ENCODE data around the gene MOCS2. TPM values are rescaled to one million over a fixed set of nuclear protein-coding genes. Genes with fewer than 3 reads are reported as not detected.

Gene MOCS2
- polyA plus RNA-seq, 2 of the 4 experiments (the other 2 are of a cell fraction) = 47.7 to 75.3 TPM

DNA sequence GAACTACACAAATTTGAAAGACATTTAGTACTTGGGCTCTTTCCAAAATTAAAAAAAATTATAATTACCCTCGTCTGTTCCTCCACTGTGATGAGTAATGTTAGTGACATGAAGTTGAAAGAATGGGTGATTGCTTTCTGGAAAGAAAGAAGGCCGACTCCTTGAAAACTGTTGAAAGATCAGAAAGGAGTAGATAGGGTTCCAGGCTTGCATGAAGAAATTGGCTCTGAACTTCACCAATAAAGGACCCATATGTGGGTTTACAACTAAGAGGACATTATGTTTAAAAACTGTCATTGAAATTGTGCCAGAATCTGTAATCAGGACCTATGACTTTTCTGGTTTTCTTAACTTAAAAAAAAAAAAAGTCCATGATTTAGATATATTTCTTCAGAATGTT lies 20.7 kb upstream of the MOCS2 start:
- DNase-seq (ENCODE audit: low read depth in 1 of 2, low spot score in 1 of 2) (no peak), ATAC-seq (no peak), FAIRE-seq (no peak)
- no peak for TF ChIP-seq GATA3 (IDR thresholded peaks at IDR 0.05; ENCODE audit: borderline replicate concordance)
- no peak for TF ChIP-seq KDM5A (IDR thresholded peaks at IDR 0.05)
- TF ChIP-seq BHLHE40 (IDR thresholded peaks at IDR 0.05; ENCODE audit: low read depth, low read length) = no peak
- no peak for TF ChIP-seq POLR2AphosphoS2 (conservative IDR thresholded peaks at IDR 0.05; ENCODE audit: low read length)
- no peak for TF ChIP-seq ZC3H11A (IDR thresholded peaks at IDR 0.05)
- no peak for TF ChIP-seq CBX8 (IDR thresholded peaks at IDR 0.05)
- no peak for TF ChIP-seq ESRRA (IDR thresholded peaks at IDR 0.05; ENCODE audit: borderline replicate concordance, low read length)
- TF ChIP-seq HOXA7 (CRISPR knock-in tag; IDR thresholded peaks at IDR 0.05) = no peak
- Histone ChIP-seq H3K27ac (no peak overlapping the region), H3K4me2 (no peak overlapping the region), H3K4me3 (no peak overlapping the region), H3K4me1 (0 out of 3 replicates have a peak, but pooled peaks cover 5% of the 10 kb centered on the region), H3K9me3 (no peaks in the 10 kb centered on the region)
- ChIA-PET CTCF (interaction anchor here (0.9 kb wide), 1 partner anchor 1102 kb away, joined by 5 read pairs; no protein-coding TSS in a partner anchor), POLR2A (no interaction called here)
- 39% methylated on average over 2 of the region's 2 CpGs for WGBS (ENCODE audit: missing lambda C conversion rate)

- FAIRE-seq = no peak
- Histone ChIP-seq H3K27ac (no peak overlapping the region), H3K4me1 (0 out of 3 replicates have a peak, but pooled peaks cover 5% of the 10 kb centered on the region), H3K4me2 (no peak overlapping the region), H3K4me3 (no peak overlapping the region), H3K9me3 (no peaks in the 10 kb centered on the region)
- no peak for DNase-seq (ENCODE audit: low read depth in 1 of 2, low spot score in 1 of 2)
- CTCF ChIA-PET = interaction anchor here (1.0 kb wide), 1 partner anchor 1106 kb away, joined by 3 read pairs; no protein-coding TSS in a partner anchor
- WGBS (ENCODE audit: missing lambda C conversion rate) = 44% methylated on average over 1 of the region's 1 CpG
- TF ChIP-seq CBX2 (IDR thresholded peaks at IDR 0.05; ENCODE audit: borderline replicate concordance, low read depth) (no peak), GATA3 (IDR thresholded peaks at IDR 0.05; ENCODE audit: borderline replicate concordance) (no peak), FOSL2 (IDR thresholded peaks at IDR 0.05) (no peak), FOSL2 (CRISPR knock-in tag; IDR thresholded peaks at IDR 0.05) (no peak), CHD2 (IDR thresholded peaks at IDR 0.05; ENCODE audit: low read length, partially characterized antibody) (no peak), BHLHE40 (IDR thresholded peaks at IDR 0.05; ENCODE audit: low read depth, low read length) (no peak), JUNB (IDR thresholded peaks at IDR 0.05) (no peak), RNF2 (IDR thresholded peaks at IDR 0.05; ENCODE audit: borderline replicate concordance, low read depth) (no peak), ATOH8 (CRISPR knock-in tag; IDR thresholded peaks at IDR 0.05; ENCODE audit: low read depth) (no peak), RAD21 (conservative IDR thresholded peaks at IDR 0.05 in 1 of 2, IDR thresholded peaks at IDR 0.05 in 1 of 2) (no peak), MAZ (IDR thresholded peaks at IDR 0.05; ENCODE audit: borderline replicate concordance, low read depth, low read length) (no peak), CEBPB (IDR thresholded peaks at IDR 0.05) (no peak), KDM1A (IDR thresholded peaks at IDR 0.05; ENCODE audit: low read depth) (no peak), RCOR1 (IDR thresholded peaks at IDR 0.05; ENCODE audit: low read depth, low read length) (no peak), ZC3H11A (IDR thresholded peaks at IDR 0.05) (no peak), RARB (CRISPR knock-in tag; IDR thresholded peaks at IDR 0.05) (no peak), CHD4 (IDR thresholded peaks at IDR 0.05; ENCODE audit: borderline replicate concordance) (no peak), CBX8 (IDR thresholded peaks at IDR 0.05) (no peak)
- TF ChIP-seq, protein P1, sequence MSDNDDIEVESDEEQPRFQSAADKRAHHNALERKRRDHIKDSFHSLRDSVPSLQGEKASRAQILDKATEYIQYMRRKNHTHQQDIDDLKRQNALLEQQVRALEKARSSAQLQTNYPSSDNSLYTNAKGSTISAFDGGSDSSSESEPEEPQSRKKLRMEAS (IDR thresholded peaks at IDR 0.05) = no peak
- TF ChIP-seq, protein P2, sequence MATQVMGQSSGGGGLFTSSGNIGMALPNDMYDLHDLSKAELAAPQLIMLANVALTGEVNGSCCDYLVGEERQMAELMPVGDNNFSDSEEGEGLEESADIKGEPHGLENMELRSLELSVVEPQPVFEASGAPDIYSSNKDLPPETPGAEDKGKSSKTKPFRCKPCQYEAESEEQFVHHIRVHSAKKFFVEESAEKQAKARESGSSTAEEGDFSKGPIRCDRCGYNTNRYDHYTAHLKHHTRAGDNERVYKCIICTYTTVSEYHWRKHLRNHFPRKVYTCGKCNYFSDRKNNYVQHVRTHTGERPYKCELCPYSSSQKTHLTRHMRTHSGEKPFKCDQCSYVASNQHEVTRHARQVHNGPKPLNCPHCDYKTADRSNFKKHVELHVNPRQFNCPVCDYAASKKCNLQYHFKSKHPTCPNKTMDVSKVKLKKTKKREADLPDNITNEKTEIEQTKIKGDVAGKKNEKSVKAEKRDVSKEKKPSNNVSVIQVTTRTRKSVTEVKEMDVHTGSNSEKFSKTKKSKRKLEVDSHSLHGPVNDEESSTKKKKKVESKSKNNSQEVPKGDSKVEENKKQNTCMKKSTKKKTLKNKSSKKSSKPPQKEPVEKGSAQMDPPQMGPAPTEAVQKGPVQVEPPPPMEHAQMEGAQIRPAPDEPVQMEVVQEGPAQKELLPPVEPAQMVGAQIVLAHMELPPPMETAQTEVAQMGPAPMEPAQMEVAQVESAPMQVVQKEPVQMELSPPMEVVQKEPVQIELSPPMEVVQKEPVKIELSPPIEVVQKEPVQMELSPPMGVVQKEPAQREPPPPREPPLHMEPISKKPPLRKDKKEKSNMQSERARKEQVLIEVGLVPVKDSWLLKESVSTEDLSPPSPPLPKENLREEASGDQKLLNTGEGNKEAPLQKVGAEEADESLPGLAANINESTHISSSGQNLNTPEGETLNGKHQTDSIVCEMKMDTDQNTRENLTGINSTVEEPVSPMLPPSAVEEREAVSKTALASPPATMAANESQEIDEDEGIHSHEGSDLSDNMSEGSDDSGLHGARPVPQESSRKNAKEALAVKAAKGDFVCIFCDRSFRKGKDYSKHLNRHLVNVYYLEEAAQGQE (IDR thresholded peaks at IDR 0.05) = no peak
- ATAC-seq = no peak
- POLR2A ChIA-PET = no interaction called here
These were observed 18.9 kb upstream of the MOCS2 start for GRCh38 chr5:53128481-53128880.

Data from A549 (cell line).